OCI-LY1 (cell line): ENCODE measurements around the gene HLF.

ENCODE experiments used
- H2AFZ ChIP-seq: fragments of 200-600 bp; sonication (generic), shearing (Covaris generic); 2 replicates; pipeline ENCODE4 v1.6.0; 2014; ENCODE audit warnings: antibody characterized with exemption, mild to moderate bottlenecking, low read length
- H3F3A ChIP-seq: fragments of 200-600 bp; sonication (generic), shearing (Covaris generic); 2 replicates; pipeline ENCODE4 v1.6.0; 2014; ENCODE audit warnings: mild to moderate bottlenecking, antibody characterized with exemption, low read length, moderate library complexity; ENCODE audit not compliant: insufficient read depth
- H3K27ac ChIP-seq: fragments of 200-600 bp; sonication (generic); 2 replicates; pipeline ENCODE4 v1.5.1; 2014; ENCODE audit warnings: low read length, mixed run types, mild to moderate bottlenecking, low read depth; ENCODE audit not compliant: poor library complexity, severe bottlenecking
- H3K27me3 ChIP-seq: fragments of 200-600 bp; sonication (generic); 2 replicates; pipeline ENCODE4 v1.6.0; 2014; ENCODE audit warnings: antibody characterized with exemption, mild to moderate bottlenecking, low read length, moderate library complexity; ENCODE audit not compliant: insufficient read depth
- H3K36me3 ChIP-seq: fragments of 200-600 bp; sonication (generic); 2 replicates; pipeline ENCODE4 v1.6.1; 2014; ENCODE audit warnings: mild to moderate bottlenecking, antibody characterized with exemption, low read length, moderate library complexity, mixed read lengths; ENCODE audit not compliant: insufficient read depth
- H3K4me1 ChIP-seq: fragments of 200-600 bp; sonication (generic); 2 replicates; pipeline ENCODE4 v1.5.1; 2014; ENCODE audit warnings: mild to moderate bottlenecking, low read length, moderate library complexity; ENCODE audit not compliant: insufficient read depth, severe bottlenecking
- H3K4me2 ChIP-seq: fragments of 200-600 bp; sonication (generic), shearing (Covaris generic); 2 replicates; pipeline ENCODE4 v1.6.1; 2014; ENCODE audit warnings: low read length
- H3K4me3 ChIP-seq: fragments of 200-600 bp; sonication (generic); 2 replicates; pipeline ENCODE4 v1.5.1; 2014; ENCODE audit warnings: low read length, low read depth, mild to moderate bottlenecking, mixed read lengths; ENCODE audit not compliant: poor library complexity, severe bottlenecking
- H3K79me2 ChIP-seq: fragments of 200-600 bp; shearing (Covaris generic); 2 replicates; pipeline ENCODE4 v1.6.1; 2016; ENCODE audit warnings: mixed run types, low read length, mixed read lengths; ENCODE audit not compliant: insufficient read depth
- H3K9ac ChIP-seq: fragments of 200-600 bp; sonication (generic), shearing (Covaris generic); 2 replicates; pipeline ENCODE4 v1.6.1; 2014; ENCODE audit warnings: mild to moderate bottlenecking, low read length, mixed read lengths
- H3K9me2 ChIP-seq: fragments of 200-600 bp; sonication (generic), shearing (Covaris generic); 2 replicates; pipeline ENCODE4 v1.6.1; 2014; ENCODE audit warnings: low read depth, mild to moderate bottlenecking, low read length, mixed read lengths
- H3K9me3 ChIP-seq: fragments of 200-600 bp; shearing (Covaris generic); 2 replicates; pipeline ENCODE4 v1.6.1; 2014; ENCODE audit warnings: low read length, mixed read lengths
- H4K20me1 ChIP-seq: fragments of 200-600 bp; sonication (generic), shearing (Covaris generic); 2 replicates; pipeline ENCODE4 v1.6.0; 2016; ENCODE audit warnings: mild to moderate bottlenecking, low read length; ENCODE audit not compliant: insufficient read depth
- EZH2 ChIP-seq: fragments of 200-600 bp; sonication (generic), shearing (Covaris generic); IDR thresholded peaks from 2 replicates; pipeline ENCODE4 v1.8.0; 2017; ENCODE audit warnings: borderline replicate concordance, mixed run types, mild to moderate bottlenecking, antibody characterized with exemption, low read length, moderate library complexity, mixed read lengths
- TF ChIP-seq, protein P1 (sequence below): fragments of 200-600 bp; sonication (generic), shearing (Covaris generic); IDR thresholded peaks from 2 replicates; pipeline ENCODE4 v1.5.1; 2017; ENCODE audit warnings: mild to moderate bottlenecking, antibody characterized with exemption, low read length, moderate library complexity, mixed read lengths

Gene HLF

DNA sequence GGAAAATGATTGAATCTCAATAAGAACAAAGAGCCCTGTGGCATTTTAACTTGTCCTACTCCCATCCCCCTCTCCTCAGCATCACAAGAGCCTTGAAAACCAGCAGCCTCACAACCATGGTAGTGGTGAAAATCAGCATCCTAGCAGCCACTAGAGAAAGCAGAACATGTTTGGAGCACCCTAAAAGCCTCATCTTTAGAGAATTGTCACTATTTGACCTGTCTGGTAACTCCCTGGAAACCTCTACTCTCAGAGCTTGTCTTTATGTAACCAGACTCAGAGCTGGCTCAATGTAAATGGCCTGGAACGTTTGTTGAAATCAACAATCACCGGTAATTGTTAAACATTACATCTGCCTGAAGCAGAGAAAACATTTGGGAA is 86.1 kb downstream of the HLF start:
- Histone ChIP-seq H3K4me3 (no peak overlapping the region), H2AFZ (no peak overlapping the region), H3K9me2 (no peaks in the 10 kb centered on the region), H3K4me2 (no peak overlapping the region), H3K4me1 (no peaks in the 10 kb centered on the region), H3K9me3 (no peaks in the 10 kb centered on the region), H3K79me2 (no peaks in the 10 kb centered on the region), H3K9ac (no peak overlapping the region), H3K27me3 (no peaks in the 10 kb centered on the region), H3K36me3 (no peaks in the 10 kb centered on the region), H3F3A (no peaks in the 10 kb centered on the region), H3K27ac (no peak overlapping the region), H4K20me1 (no peaks in the 10 kb centered on the region)
- no peak for TF ChIP-seq EZH2
- TF ChIP-seq, protein P1, sequence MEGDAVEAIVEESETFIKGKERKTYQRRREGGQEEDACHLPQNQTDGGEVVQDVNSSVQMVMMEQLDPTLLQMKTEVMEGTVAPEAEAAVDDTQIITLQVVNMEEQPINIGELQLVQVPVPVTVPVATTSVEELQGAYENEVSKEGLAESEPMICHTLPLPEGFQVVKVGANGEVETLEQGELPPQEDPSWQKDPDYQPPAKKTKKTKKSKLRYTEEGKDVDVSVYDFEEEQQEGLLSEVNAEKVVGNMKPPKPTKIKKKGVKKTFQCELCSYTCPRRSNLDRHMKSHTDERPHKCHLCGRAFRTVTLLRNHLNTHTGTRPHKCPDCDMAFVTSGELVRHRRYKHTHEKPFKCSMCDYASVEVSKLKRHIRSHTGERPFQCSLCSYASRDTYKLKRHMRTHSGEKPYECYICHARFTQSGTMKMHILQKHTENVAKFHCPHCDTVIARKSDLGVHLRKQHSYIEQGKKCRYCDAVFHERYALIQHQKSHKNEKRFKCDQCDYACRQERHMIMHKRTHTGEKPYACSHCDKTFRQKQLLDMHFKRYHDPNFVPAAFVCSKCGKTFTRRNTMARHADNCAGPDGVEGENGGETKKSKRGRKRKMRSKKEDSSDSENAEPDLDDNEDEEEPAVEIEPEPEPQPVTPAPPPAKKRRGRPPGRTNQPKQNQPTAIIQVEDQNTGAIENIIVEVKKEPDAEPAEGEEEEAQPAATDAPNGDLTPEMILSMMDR = no peak

DNA sequence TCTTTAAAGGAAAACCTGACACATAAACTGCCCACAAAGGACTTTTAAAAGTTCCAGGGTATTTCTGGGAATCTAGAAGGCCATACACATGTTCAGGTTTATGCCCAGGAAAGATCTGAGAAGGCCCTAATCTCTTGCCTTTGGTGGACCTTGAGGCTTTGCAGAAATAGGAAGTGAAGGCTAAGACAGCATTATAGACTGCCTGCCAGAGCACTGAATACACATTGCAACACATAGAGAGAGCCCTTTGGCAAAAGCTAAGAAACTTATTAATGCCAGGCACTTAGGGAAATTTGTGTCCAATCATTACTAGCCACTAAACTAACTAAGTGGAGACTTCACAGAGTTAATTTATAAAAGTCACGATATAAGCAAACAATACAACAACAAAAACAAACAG is 86.5 kb downstream of the HLF start:
- H3K27ac ChIP-seq = no peak overlapping the region
- no peak overlapping the region for H3K4me2 ChIP-seq
- H3K9ac ChIP-seq = no peak overlapping the region

DNA sequence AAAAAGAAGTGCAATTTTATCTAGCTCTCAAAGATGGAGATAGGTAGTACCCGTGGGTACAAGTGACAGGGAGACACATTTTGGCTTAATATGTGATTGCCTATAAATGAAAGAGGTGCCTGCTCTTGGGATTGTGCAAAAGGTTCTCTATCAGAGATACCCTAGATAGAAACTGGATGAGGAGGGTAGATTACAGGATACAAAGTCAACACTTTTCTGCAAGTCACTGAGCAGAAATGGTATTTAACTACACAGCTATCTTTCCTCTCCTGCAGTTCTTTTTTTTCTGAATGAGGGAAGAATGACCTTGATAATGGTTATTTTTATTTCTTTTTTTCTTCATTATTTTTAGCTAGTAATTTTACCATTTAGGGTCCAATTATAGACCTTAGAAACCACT is 89.2 kb downstream of the HLF start:
- TF ChIP-seq, protein P1 = no peak
- no peak for TF ChIP-seq EZH2
- no peak overlapping the region for H3K9ac ChIP-seq
- H3K9me2 ChIP-seq = no peaks in the 10 kb centered on the region
- no peaks in the 10 kb centered on the region for H3F3A ChIP-seq
- no peaks in the 10 kb centered on the region for H3K79me2 ChIP-seq
- H3K9me3 ChIP-seq = no peaks in the 10 kb centered on the region
- no peaks in the 10 kb centered on the region for H3K36me3 ChIP-seq
- H2AFZ ChIP-seq = no peak overlapping the region
- no peaks in the 10 kb centered on the region for H3K4me1 ChIP-seq
- no peak overlapping the region for H3K4me2 ChIP-seq
- no peak overlapping the region for H3K4me3 ChIP-seq
- H4K20me1 ChIP-seq = no peaks in the 10 kb centered on the region
- no peak overlapping the region for H3K27ac ChIP-seq
- no peaks in the 10 kb centered on the region for H3K27me3 ChIP-seq

More for the DNA sequence above, 86.5 kb downstream of the HLF start:
- Histone ChIP-seq H3K4me3 (no peak overlapping the region), H3K27me3 (no peaks in the 10 kb centered on the region), H3F3A (no peaks in the 10 kb centered on the region), H3K36me3 (no peaks in the 10 kb centered on the region), H2AFZ (no peak overlapping the region), H3K9me3 (no peaks in the 10 kb centered on the region), H3K79me2 (no peaks in the 10 kb centered on the region), H3K4me1 (no peaks in the 10 kb centered on the region), H3K9me2 (no peaks in the 10 kb centered on the region), H4K20me1 (no peaks in the 10 kb centered on the region)
- TF ChIP-seq, protein P1 = no peak
- no peak for TF ChIP-seq EZH2
